ENCODE measurements around the gene DNAJC21. TPM values are rescaled to one million over a fixed set of nuclear protein-coding genes. Genes with fewer than 3 reads are reported as not detected.

DNAJC21 gene
- total RNA-seq, 1 donor from 2014 or later: 45.3 TPM

- DNase-seq (ENCODE audit: low spot score in 2 of 2, unreplicated experiment in 2 of 2): no peak
- H3K27me3 Mint-ChIP-seq (ENCODE audit: low read depth): no peaks in the 10 kb centered on the region
- peaks cover 30% of the 10 kb centered on the region for H3K36me3 Mint-ChIP-seq
- H3K4me3 Mint-ChIP-seq: no peak overlapping the region
- TF ChIP-seq CTCF (IDR thresholded peaks at IDR 0.05; ENCODE audit: unreplicated experiment): no peak
- no peaks in the 10 kb centered on the region for H3K9me3 Mint-ChIP-seq
- peaks cover 14% of the 10 kb centered on the region for H3K4me1 Mint-ChIP-seq
- H3K27ac Mint-ChIP-seq: peak overlapping the region; percentile 84
These were observed 5.5 kb upstream of the DNAJC21 start for GRCh38 chr5:34923694-34924461.

- Mint-ChIP-seq H3K36me3 (peaks cover 30% of the 10 kb centered on the region), H3K4me3 (no peak overlapping the region), H3K9me3 (no peaks in the 10 kb centered on the region), H3K27ac (peak overlapping the region; percentile 37), H3K27me3 (ENCODE audit: low read depth) (no peaks in the 10 kb centered on the region), H3K4me1 (peaks cover 16% of the 10 kb centered on the region)
- no peak for TF ChIP-seq CTCF (IDR thresholded peaks at IDR 0.05; ENCODE audit: unreplicated experiment)
- DNase-seq (ENCODE audit: low spot score in 2 of 2, unreplicated experiment in 2 of 2): no peak
These were observed 4.9 kb upstream of the DNAJC21 start for GRCh38 chr5:34924462-34924765.

- no peak for DNase-seq (ENCODE audit: low spot score in 2 of 2, unreplicated experiment in 2 of 2)
- H3K36me3 Mint-ChIP-seq: peaks cover 23% of the 10 kb centered on the region
- H3K27ac Mint-ChIP-seq: no peak overlapping the region
- no peak overlapping the region for H3K4me3 Mint-ChIP-seq
- peaks cover 26% of the 10 kb centered on the region for H3K4me1 Mint-ChIP-seq
- no peak for TF ChIP-seq CTCF (IDR thresholded peaks at IDR 0.05; ENCODE audit: unreplicated experiment)
- no peaks in the 10 kb centered on the region for H3K9me3 Mint-ChIP-seq
- H3K27me3 Mint-ChIP-seq (ENCODE audit: low read depth): no peaks in the 10 kb centered on the region
These were observed 3.0 kb upstream of the DNAJC21 start for GRCh38 chr5:34926318-34926888.

- peaks cover 18% of the 10 kb centered on the region for H3K36me3 Mint-ChIP-seq
- no peaks in the 10 kb centered on the region for H3K9me3 Mint-ChIP-seq
- H3K27me3 Mint-ChIP-seq (ENCODE audit: low read depth): no peaks in the 10 kb centered on the region
- DNase-seq (ENCODE audit: low spot score in 2 of 2, unreplicated experiment in 2 of 2): no peak
- TF ChIP-seq CTCF (IDR thresholded peaks at IDR 0.05; ENCODE audit: unreplicated experiment): no peak
- peaks cover 31% of the 10 kb centered on the region for H3K4me1 Mint-ChIP-seq
- H3K4me3 Mint-ChIP-seq: no peak overlapping the region
- H3K27ac Mint-ChIP-seq: no peak overlapping the region
These were observed 1.6 kb upstream of the DNAJC21 start for GRCh38 chr5:34927785-34928184.

GRCh38 chr5:34928267-34928666 lies 1.1 kb upstream of the DNAJC21 start:
- Mint-ChIP-seq H3K27ac (no peak overlapping the region), H3K9me3 (no peaks in the 10 kb centered on the region), H3K27me3 (ENCODE audit: low read depth) (no peaks in the 10 kb centered on the region), H3K36me3 (peaks cover 18% of the 10 kb centered on the region), H3K4me3 (peak overlapping the region; percentile 91), H3K4me1 (peaks cover 31% of the 10 kb centered on the region)
- no peak for TF ChIP-seq CTCF (IDR thresholded peaks at IDR 0.05; ENCODE audit: unreplicated experiment)
- DNase-seq (ENCODE audit: low spot score in 2 of 2, unreplicated experiment in 2 of 2): no peak

All from mesothelial cell of epicardium (in vitro differentiated cells).